ENCODE measurements around the gene APLP2.
"Not testable (repeated sequence)": the region's sequence is repeated elsewhere in the genome, so short reads cannot be mapped to it uniquely, and the experiment has no call there.

APLP2 gene

GRCh38 chr11:130150790-130151189 is 81.1 kb downstream of the APLP2 start:
- no peak for DNase-seq

DNA sequence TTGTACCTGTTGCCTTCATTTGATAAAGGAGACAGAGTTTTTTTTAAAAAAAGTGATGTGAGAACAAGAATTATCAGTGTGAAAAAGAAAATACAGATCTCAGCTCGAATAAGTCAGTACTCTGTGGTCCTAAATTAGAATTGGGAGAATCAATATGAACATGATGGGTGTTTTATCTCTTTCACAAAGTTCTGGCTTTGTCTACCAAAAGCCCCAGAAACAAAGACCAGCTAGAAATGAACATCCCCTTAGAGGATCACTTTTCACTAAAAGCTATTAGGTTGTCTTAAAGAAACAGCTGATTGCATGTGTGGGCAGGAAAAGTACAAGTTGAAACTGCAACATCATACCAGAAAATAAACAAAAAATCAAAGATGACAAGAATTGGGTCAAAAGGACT is 81.5 kb downstream of the APLP2 start:
- no peak for DNase-seq

- no peak for DNase-seq
Observed at GRCh38 chr11:130156108-130157022, 86.7 kb downstream of the APLP2 start.

DNA sequence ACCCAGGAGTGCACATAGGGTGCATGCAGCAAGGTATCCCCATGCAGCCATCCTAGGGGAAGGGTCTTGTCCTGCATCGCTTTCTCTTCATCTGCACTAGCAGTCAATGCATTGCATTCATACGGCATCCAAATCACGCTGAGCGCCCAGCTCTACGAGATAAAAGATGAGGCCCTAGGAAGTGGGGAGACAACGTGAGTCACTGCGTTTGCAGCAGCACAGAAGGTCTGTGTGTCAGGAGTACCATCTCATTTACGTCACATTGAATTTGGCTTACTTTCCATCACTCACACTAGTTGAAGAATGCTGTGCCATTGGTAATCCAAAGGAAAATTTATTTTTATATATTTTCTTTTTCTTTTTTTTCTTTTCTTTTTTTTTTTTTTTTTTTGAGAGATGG is 87.4 kb downstream of the APLP2 start:
- DNase-seq, result no peak

- DNase-seq, result no peak
Observed at GRCh38 chr11:130157840-130158239, 88.1 kb downstream of the APLP2 start.

DNA sequence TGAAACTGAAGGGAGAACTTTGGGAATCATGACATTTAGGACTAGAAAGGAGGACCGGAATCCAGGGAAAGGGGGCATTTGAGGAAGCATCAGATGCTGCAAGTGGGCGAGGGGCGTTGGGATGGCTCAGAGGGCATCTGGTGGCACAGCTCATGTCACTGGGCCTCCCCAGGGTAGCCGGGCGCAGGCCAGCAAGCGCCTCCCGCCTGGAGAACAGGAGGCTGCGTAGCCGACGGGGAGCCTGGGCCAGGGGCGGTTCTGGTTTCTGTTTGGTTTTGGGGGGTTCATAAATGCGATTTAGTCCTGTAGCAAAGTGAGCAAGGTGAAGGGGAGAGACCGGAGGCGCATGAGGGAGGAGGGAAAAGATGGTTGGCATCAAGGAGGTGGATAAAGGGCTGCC is 89.4 kb downstream of the APLP2 start:
- DNase-seq, result no peak

DNA sequence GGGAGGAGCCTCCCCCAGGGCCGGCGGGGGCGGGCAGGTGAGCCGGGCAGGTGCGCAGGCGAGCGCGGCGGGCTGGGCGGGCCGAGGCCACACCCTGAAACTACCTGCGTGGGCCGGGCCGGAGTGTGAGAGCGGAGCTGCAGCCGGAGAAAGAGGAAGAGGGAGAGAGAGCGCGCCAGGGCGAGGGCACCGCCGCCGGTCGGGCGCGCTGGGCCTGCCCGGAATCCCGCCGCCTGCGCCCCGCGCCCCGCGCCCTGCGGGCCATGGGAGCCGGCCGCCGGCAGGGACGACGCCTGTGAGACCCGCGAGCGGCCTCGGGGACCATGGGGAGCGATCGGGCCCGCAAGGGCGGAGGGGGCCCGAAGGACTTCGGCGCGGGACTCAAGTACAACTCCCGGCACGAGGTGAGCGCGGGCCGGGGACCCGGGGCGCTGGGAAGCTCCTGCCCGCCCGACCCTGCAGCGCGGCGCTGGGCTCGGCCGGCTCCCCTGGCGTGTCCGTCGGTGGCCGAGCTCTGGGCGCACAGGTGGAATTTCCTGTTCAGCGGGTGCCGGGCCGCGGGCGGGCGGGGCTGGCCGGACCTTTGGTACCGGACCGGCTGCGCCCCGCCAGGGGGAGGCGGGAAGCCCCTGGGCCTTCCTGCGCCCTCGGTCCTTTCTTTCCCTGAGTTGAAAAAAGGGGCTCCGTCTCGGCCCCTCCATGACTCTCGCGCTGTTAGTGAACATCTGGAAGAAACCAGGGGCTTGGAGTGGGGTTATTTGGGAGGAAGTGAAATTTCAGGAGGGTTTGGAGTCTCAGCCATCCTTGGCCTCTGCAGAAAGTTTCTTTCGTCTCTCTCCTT is 90.2 kb downstream of the APLP2 start, which contains the start of gene ST14:
TSS of gene ST14 (plus strand) at position 126 of the 841 bp plus-strand sequence. CDS start at position 324, 198 bp downstream.
- DNase-seq, result no peak

- no peak for DNase-seq
Observed at GRCh38 chr11:130160498-130161155, 90.9 kb downstream of the APLP2 start.

GRCh38 chr11:130161441-130162145 is 91.9 kb downstream of the APLP2 start:
- DNase-seq, result no peak

DNA sequence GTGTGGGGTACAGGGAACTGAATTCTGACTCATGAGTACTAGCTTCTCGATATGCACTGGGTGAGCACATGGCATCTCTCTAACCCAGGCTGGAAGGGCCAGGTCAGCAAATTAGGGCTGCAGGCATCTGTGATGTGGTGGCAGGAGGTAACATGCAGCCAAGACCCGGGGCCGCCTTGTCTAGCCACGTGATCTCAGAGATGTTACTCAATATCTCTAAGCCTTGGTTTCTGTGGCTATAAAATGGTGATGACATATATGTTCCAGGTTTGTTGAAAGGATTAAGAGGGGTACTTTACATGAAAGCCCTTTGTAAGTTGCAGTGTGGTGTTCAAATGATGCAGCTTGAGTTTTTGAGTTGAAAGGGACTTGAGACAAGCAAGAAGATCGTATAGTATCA is 93.0 kb downstream of the APLP2 start:
- DNase-seq, result no peak

DNA sequence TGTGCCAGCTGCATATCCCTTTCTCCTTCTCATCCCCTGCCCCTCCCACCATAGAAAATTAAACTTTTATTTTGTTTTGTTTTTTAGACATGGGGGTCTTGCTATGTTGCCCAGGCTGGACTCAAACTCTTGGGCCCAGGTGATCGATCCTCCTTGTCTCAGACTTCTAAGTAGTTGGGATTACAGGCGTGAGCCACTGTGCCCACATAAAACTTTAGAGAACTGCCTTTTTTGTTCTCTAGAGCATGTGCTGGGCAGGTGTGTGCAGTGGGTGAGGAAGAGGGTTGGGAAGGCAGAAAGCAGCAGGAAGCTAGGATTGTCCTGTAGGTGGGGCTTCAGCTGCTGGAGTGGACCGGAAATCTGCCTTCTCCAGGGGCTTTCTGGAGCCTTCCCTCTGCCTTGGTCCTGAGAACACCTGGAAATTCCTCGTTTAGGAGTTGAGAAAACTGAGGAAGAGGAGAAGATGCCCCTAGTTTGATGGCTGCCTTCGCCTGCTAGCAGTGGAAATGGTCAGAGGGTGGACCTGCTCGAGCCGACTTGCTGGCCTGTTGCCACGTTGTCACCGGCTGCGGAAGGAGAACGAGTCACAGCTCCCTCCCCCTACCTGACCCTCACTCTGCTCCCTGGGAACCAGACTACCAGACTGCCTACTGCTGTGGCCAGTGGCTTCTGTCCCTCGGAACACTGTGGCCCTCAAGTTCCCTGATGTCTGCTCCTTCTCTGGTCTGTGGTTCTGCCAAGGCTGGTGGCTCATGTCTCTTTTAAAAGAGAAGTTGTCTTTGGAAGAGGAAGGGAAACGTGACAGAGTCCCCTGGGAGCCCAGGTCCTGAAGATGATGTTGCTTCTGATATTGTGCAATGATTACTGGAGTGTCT is 93.9 kb downstream of the APLP2 start:
- DNase-seq, result no peak

DNA sequence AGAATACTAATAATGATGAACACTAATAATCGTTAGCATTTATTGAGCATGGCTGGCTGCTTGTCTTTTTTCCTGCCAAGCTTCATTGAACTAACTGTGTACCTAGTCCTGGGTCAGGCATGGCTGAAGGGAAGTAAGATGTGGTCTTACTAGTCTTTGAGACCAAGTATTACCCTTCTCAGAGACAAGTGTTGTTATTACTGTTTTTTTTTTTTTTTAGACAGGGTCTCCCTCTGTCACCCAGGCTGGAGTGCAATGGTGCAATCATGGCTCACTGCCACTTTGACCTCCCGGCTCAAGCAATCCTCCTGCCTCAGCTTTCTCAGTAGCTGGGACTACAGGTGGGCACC is 94.5 kb downstream of the APLP2 start:
- no peak for DNase-seq

- no peak for DNase-seq
Observed at GRCh38 chr11:130165601-130166456, 96.1 kb downstream of the APLP2 start.

DNA sequence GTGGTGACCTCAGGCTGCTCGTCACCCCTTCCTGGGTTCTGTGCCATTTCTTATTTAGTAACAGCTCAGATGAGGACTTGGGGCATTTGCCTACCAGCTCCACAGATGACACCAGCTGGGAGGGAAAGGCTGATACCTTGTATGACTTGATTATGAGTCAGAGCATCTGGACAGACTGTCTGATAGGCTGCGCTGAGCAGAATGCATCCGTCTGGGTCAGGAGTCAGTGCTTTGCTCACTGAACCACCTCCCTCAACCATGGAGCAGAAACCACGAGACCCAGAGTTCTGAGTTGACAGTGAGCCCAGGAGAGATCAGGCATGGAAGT is 96.7 kb downstream of the APLP2 start:
- no peak for DNase-seq

DNA sequence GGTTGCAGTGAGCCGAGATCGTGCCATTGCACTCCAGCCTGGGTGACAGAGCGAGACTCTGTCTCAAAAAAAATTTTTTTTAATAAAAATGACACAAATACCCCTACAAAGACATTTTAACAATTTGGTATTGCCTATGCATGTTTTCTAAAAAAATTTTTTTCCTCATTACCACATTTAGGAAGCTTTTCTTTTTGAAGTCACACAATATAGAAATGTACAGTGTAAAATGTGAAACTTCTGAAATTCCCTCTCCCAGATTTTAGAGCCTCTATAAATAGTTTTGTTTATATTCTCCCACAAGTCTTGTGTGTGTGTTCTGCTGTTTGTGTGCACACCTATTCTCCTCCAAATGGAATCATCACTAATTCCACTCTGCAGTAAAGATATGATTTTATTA is 97.5 kb downstream of the APLP2 start:
- no peak for DNase-seq

GRCh38 chr11:130168105-130168504 is 98.4 kb downstream of the APLP2 start:
- no peak for DNase-seq

DNA sequence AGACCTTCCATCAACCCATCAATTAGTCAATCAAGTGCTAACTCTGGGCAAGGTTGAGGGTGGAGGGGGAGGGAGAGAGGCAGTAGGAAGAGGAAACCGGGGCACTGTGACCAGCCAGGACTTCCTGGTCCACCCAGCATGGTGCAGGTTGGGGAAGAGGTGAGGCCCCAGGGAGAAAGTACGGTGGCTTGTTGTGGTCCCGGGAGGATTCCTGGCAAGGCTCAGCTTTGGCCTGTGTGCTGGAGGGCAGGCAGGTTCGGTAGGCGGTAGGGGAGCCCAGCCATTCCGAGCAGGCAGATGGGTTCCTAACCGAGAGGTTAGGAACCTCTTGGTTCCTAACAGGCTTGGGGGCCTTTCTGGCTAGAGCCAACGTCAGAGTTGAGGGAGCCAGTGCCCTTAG is 100.7 kb downstream of the APLP2 start:
- DNase-seq, result no peak

DNA sequence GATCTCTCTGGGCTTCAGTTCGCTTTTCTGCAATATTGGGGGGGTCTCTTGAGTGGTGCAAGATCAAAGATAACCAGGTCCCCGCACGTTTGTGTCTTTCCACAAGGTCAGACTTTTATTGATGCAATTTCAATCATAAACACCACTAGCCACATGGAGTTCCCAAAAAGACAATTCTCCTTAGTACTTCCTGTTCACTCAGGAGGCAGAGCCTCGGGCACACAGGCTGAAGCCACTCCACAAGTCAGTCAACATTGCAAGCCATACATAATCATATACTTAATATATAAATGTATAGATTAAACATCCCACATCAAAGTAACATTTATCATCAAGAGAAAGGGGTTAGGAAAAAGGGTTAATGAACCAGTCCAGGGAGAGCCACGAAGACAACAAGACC is 101.8 kb downstream of the APLP2 start:
- DNase-seq, result no peak

DNA sequence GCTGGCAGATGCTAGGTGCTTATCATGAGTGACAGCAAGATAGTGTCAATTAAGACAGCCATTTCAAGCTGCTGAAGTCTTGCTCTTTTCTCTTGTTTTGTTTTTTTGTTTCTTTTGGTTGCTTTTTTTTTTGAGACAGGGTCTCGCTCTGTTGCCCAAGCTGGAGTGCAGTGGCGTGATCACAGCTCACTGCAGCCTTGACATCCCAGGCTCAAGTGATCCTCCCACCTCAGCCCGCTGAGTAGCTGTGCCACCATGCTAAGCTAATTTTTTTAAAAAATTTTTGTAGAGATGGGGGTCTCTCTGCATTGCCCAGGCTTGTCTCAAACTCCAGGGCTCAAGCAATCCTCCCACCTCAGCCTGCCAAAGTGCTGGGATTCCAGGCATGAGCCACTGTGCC is 102.3 kb downstream of the APLP2 start:
- DNase-seq, result not testable (repeated sequence)

DNA sequence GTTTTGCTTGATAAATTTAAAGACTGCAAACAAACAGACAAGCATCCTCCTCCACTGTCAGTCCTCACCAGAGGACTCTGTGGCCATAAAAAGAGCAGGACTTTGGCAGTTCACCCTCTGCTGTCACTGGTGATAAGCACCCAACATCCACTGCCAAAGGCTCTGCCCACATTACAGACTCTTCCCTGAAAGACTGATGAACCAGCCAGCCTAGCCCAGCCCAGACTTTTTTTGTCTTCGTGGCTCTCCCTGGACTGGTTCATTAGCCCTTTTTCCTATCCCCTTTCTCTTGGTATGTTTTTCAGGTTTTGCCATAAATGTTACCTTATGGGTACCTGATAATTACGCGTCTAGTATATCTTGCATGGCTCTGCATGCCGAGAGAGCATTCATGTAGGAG is 104.9 kb downstream of the APLP2 start:
- no peak for DNase-seq

- DNase-seq, result no peak
Observed at GRCh38 chr11:130175898-130176297, 106.2 kb downstream of the APLP2 start.
